Caco-2 (cell line): ENCODE measurements around the gene NCEH1. TPM values are rescaled to one million over a fixed set of nuclear protein-coding genes. Genes with fewer than 3 reads are reported as not detected.
A peak's percentile ranks its signal among the peaks of the same experiment; 100 is the strongest.

ENCODE experiments used
- BruUV-seq: library from RNA; stranded (reverse); fragments of 400-500 nt; replicated peaks from 2 replicates; lab custom pipeline; 2021; lab: Mats Ljungman, UMichigan
- CTCF ChIA-PET: fragments of 300-600 bp; sonication (Branson Sonifier 250); formaldehyde crosslinking; loops from one replicate; lab custom pipeline; 2022; ENCODE audit warnings: antibody characterized with exemption; lab: Charles Lee
- POLR2A ChIA-PET: fragments of 300-600 bp; sonication (Branson Sonifier 250); formaldehyde crosslinking; loops from one replicate; lab custom pipeline; 2022; ENCODE audit warnings: antibody characterized with exemption; lab: Charles Lee
- DNase-seq, 2 experiments: peaks; one replicate each; pipeline versions ENCODE4 v3.0.0 to v3.0.0-alpha.2; 2020 to 2022
- H3K27me3 ChIP-seq: replicated peaks from 2 replicates; pipeline ENCODE4 v1.6.0; 2011; ENCODE audit warnings: low read length; ENCODE audit not compliant: control insufficient read depth, insufficient read depth
- H3K36me3 ChIP-seq: 2 replicates; pipeline ENCODE4 v1.5.1; 2011; ENCODE audit warnings: low read length; ENCODE audit not compliant: control insufficient read depth, insufficient read depth
- H3K4me1 ChIP-seq: fragments of 250-450 bp; sonication (Bioruptor Pico); 2 replicates; pipeline ENCODE4 v1.5.1; 2020; ENCODE audit warnings: mild to moderate bottlenecking
- H3K4me3 ChIP-seq: 2 replicates; pipeline ENCODE4 v1.5.1; 2011; ENCODE audit warnings: low read depth, mild to moderate bottlenecking, control low read depth, low read length
- H3K9me3 ChIP-seq: fragments of 250-450 bp; sonication (Bioruptor Pico); 2 replicates; pipeline ENCODE4 v1.5.1; 2020; ENCODE audit warnings: mild to moderate bottlenecking, moderate library complexity
- H3K27ac Mint-ChIP-seq: one replicate; pipeline ENCODE4 v1.8.0; 2022; ENCODE audit warnings: mixed read lengths; ENCODE audit not compliant: unreplicated experiment
- H3K27me3 Mint-ChIP-seq: one replicate; pipeline ENCODE4 v1.8.0; 2022; ENCODE audit warnings: mixed read lengths; ENCODE audit not compliant: insufficient read depth, unreplicated experiment
- H3K36me3 Mint-ChIP-seq: one replicate; pipeline ENCODE4 v1.8.0; 2022; ENCODE audit warnings: mild to moderate bottlenecking, mixed read lengths; ENCODE audit not compliant: insufficient read depth, unreplicated experiment
- H3K4me1 Mint-ChIP-seq: one replicate; pipeline ENCODE4 v1.8.0; 2022; ENCODE audit warnings: low read depth, mixed read lengths; ENCODE audit not compliant: unreplicated experiment
- H3K4me3 Mint-ChIP-seq: one replicate; pipeline ENCODE4 v1.8.0; 2022; ENCODE audit warnings: mild to moderate bottlenecking, moderate library complexity, mixed read lengths; ENCODE audit not compliant: unreplicated experiment
- H3K9me3 Mint-ChIP-seq: one replicate; pipeline ENCODE4 v1.8.0; 2022; ENCODE audit warnings: mixed read lengths; ENCODE audit not compliant: unreplicated experiment
- CTCF ChIP-seq, 2 experiments: fragments of 200-600 bp in 1 of 2; IDR thresholded peaks; 1 replicate in 1 of 2; 2 replicates in 1 of 2; pipeline versions ENCODE4 v1.5.1 to v1.8.0; 2011 to 2022; ENCODE audit warnings: antibody characterized with exemption in 1 of 2, control low read depth in 1 of 2, inconsistent platforms in 1 of 2, low read depth in 1 of 2, low read length in 1 of 2, mild to moderate bottlenecking in 1 of 2, moderate library complexity in 1 of 2; ENCODE audit not compliant: insufficient read depth in 1 of 2, severe bottlenecking in 1 of 2, unreplicated experiment in 1 of 2
- intact Hi-C: fragments of 100-400 bp; cut with micrococcal nuclease; formaldehyde crosslinking; loops from one replicate; pipeline ENCODE4 v1.10.0; 2022; ENCODE audit not compliant: unreplicated experiment
- total RNA-seq: library from RNA; stranded (reverse); gene quantifications from 2 replicates; pipeline ENCODE4 v1.2.3, GENCODE V29; 2022

NCEH1 gene
- total RNA-seq, 1 experiment from 2014 or later, result 10.1 TPM

GRCh38 chr3:172711454-172711795 lies 558 bp upstream of the NCEH1 start:
- Mint-ChIP-seq H3K9me3 (no peaks in the 10 kb centered on the region), H3K4me1 (peaks cover 15% of the 10 kb centered on the region), H3K4me3 (peak overlapping the region; percentile 96), H3K27me3 (no peaks in the 10 kb centered on the region), H3K27ac (peak overlapping the region; percentile 91), H3K36me3 (peaks cover 14% of the 10 kb centered on the region)
- ChIA-PET POLR2A (interaction anchor here (2.4 kb wide), 1 partner anchor 39 kb away, joined by 17 read pairs; the partner anchor contains the start of gene ECT2), CTCF (interaction anchor here (0.8 to 3.0 kb wide), 5 partner anchors 35 to 44 kb away, joined by 3 to 15 read pairs (median 10); partner anchors contain the start of gene ECT2)
- TSS peak; percentile 74 for BruUV-seq
- Histone ChIP-seq H3K4me1 (peaks cover 21% of the 10 kb centered on the region), H3K36me3 (no peaks in the 10 kb centered on the region), H3K4me3 (peak overlapping the region; percentile 62), H3K9me3 (no peaks in the 10 kb centered on the region), H3K27me3 (no peaks in the 10 kb centered on the region)
- peak; percentile 59 to 70 for DNase-seq
- intact Hi-C loops, result loop anchor here (1.0 kb wide), 3 partner anchors 38 to 221 kb away; partner anchors contain the start of gene ECT2
- peak in 1 of 2 experiments; percentile 12 for TF ChIP-seq CTCF (IDR thresholded peaks at IDR 0.05; ENCODE audit: insufficient read depth in 1 of 2, low read depth in 1 of 2, low read length in 1 of 2, severe bottlenecking in 1 of 2, unreplicated experiment in 1 of 2)

- peaks cover 22% of the 10 kb centered on the region for H3K4me1 ChIP-seq
- Mint-ChIP-seq H3K4me1 (peaks cover 15% of the 10 kb centered on the region), H3K27ac (peak overlapping the region; percentile 91), H3K4me3 (peak overlapping the region; percentile 96), H3K27me3 (no peaks in the 10 kb centered on the region), H3K36me3 (peaks cover 14% of the 10 kb centered on the region), H3K9me3 (no peaks in the 10 kb centered on the region)
- H3K9me3 ChIP-seq, result no peaks in the 10 kb centered on the region
- peak; percentile 31 to 47 for DNase-seq
- no peaks in the 10 kb centered on the region for H3K36me3 ChIP-seq
- intact Hi-C loops, result loop anchor here (1.0 kb wide), 2 partner anchors 9 to 14 kb away; no protein-coding TSS in a partner anchor
- TF ChIP-seq CTCF (IDR thresholded peaks at IDR 0.05; ENCODE audit: insufficient read depth in 1 of 2, low read depth in 1 of 2, low read length in 1 of 2, severe bottlenecking in 1 of 2, unreplicated experiment in 1 of 2), result no peak
- ChIA-PET CTCF (interaction anchor here (0.6 to 3.0 kb wide), 5 partner anchors 14 to 40 kb away, joined by 3 to 15 read pairs (median 10); partner anchors contain the start of gene ECT2), POLR2A (interaction anchor here (0.7 to 2.4 kb wide), 2 partner anchors 12 to 40 kb away, joined by 3 to 17 read pairs; partner anchors contain the start of gene ECT2)
- peak overlapping the region; percentile 62 for H3K4me3 ChIP-seq
- H3K27me3 ChIP-seq, result no peaks in the 10 kb centered on the region
- no TSS peak for BruUV-seq
Observed at GRCh38 chr3:172709774-172710663, 848 bp downstream of the NCEH1 start.
